ENCODE measurements around the gene PRSS12.

PRSS12 gene

GRCh38 chr4:118356731-118357130 lies 3.9 kb upstream of the PRSS12 start:
- no peak for DNase-seq

- no peak for DNase-seq
Measured at GRCh38 chr4:118356111-118356510, 3.3 kb upstream of the PRSS12 start.

DNA sequence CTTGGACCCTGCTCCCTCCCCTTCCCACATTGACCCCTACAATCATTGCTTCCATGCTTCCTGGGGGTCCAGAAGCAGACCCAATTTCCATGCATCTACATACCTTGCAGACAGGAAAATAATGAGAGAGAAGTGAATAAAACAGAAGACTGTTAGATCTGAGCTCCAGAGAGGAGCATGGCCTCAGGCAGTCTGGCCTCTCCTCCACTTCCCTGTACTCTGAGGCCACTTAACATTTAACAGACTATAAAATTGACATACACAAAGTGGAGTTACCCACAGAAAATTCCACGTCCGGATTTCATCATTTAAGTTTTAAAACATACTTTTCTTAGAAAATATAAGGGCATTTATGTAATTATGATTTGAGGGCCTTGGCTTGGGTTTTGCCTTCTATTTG lies 2.1 kb upstream of the PRSS12 start:
- DNase-seq = no peak

GRCh38 chr4:118353534-118354030 lies 779 bp upstream of the PRSS12 start:
- DNase-seq = no peak

- DNase-seq = no peak
Measured at GRCh38 chr4:118351851-118352827, 664 bp downstream of the PRSS12 start.

- DNase-seq = no peak
Measured at GRCh38 chr4:118350961-118351360, 1.8 kb downstream of the PRSS12 start.

GRCh38 chr4:118348886-118349285 lies 3.9 kb downstream of the PRSS12 start:
- no peak for DNase-seq

- DNase-seq = no peak
Measured at GRCh38 chr4:118346495-118346894, 6.3 kb downstream of the PRSS12 start.

DNA sequence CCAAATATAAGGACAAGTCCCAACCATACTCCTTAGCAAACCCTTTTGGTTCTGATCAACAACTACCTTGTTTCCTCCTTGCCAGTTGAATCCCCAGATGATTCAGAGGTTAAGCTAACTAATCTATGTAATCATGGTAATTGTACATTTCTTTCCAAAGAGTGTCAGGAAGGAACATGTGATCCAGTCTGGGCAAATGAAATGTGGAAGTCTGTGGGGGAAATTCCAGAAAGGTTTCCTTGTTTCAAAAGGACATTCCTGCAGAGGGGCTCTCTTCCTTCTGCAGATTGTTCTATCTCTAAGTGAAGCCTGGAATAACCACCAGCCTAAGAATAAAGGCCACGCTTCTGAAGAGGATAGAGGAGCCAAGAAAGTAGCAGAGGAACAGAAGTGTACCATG lies 7.0 kb downstream of the PRSS12 start:
- DNase-seq = no peak

DNA sequence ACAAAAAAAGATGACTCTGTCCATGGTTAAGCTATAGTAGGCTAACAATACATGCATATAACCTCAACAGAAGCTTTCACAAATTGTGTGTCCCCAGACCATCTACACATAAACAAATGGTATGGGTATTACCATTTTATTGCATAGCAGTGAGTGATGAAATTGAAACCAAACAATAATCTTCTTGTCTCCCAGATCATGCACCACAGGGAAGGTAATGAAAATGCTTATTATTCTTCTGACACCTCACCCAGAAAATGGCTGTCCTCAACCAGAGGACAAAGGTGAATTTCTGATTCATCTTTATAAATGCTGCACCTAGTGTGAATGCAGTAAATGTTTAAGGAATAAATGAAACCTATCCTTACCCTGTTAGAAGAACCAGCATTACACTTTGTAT lies 8.0 kb downstream of the PRSS12 start:
- no peak for DNase-seq

DNA sequence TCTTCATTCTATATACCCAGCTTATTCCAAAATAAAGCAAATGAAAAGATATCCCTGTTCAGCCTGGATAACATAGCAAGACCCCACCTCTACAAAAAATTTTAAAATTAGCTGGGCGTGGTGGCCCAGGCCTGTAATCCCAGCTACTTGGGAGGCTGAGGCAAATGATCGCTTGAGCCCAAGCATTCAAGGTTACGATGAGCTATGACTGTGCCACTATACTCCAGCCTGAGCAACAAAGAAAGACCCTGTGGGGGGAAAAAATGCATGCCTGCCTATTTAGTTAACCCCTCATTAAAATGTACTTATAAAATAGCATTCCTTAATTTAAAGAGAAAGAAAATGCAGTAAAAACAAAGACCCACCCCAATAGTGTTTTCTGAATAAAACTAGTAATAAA lies 9.3 kb downstream of the PRSS12 start:
- DNase-seq = no peak

- DNase-seq = no peak
Measured at GRCh38 chr4:118340109-118340508, 12.7 kb downstream of the PRSS12 start.

GRCh38 chr4:118338981-118339765 lies 13.6 kb downstream of the PRSS12 start:
- DNase-seq = no peak

DNA sequence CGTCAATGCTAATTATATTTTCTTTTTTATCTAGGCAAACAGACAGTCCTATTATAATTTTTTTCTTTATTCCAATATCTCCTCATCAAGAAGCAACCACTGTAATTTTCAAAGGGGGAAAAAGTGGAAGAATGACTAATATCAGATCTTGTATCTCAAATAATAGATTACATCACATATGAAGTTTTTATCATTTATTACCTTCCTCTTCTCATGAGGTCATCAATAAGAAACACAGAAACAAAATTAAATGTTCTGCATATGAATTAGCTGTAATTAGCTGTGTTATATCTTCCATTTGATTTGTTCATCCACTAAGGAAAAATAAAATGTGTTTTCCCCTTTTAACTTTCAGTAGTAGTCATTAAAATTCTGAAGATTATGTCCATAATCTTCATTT lies 14.3 kb downstream of the PRSS12 start:
- no peak for DNase-seq

- DNase-seq = no peak
Measured at GRCh38 chr4:118337954-118338353, 14.8 kb downstream of the PRSS12 start.

GRCh38 chr4:118335774-118336173 lies 17.0 kb downstream of the PRSS12 start:
- DNase-seq = no peak

DNA sequence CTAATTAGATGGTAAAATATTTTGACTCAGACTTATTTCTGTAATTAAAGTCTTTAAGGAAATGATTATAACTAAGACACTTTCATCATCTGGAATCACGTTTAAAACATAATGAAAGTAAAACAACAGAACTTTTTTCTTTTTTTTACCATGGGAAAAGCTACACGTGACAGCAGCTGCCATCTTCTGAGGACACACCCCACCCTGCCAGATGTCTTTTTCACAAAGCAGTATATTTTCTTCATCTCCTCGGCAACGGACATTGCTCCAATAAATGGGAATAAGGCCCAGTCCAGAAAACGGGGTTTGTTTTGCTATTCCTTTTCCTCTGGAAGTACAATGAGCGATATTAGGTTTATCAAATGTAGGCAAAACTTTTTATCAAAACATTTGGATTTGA lies 17.5 kb downstream of the PRSS12 start:
- no peak for DNase-seq

DNA sequence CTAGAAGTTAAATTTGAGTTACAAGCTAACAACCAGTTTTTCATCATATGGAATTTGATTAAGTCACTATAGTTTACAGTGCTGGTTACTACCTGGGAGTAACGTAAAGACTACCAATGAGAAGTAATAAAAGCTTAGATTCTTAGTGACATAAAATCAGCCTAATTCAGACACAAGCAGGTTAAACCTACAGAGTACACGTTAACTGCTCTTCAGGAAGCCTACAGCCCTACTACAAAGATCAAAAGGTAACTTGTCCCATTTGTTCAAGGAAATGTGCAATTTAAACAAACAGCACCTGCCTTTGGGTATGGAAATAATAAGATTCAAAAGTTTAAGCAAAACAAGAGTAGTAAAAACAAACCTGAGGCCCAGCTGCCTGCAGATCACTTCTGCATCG lies 21.5 kb downstream of the PRSS12 start:
- DNase-seq = no peak

DNA sequence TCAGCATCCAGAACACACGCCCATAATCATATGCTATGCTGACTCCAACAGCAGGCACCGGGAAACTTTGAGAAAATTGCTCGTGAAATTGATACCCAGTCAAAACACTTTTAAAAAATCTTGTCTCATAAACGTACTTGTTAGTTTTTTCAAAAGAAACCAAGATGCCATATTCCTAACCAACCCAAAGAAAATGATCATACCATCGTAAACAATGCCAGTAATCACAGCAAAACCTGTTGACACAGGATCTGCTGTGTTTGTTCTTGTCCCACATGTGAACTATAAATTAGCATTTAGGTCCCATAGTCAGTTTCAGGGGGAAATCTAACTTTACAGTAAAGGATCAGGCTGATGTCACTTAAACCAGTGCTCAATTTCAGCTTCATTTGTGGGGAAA lies 23.0 kb downstream of the PRSS12 start:
- DNase-seq = no peak

- no peak for DNase-seq
Measured at GRCh38 chr4:118327554-118328241, 25.1 kb downstream of the PRSS12 start.

DNA sequence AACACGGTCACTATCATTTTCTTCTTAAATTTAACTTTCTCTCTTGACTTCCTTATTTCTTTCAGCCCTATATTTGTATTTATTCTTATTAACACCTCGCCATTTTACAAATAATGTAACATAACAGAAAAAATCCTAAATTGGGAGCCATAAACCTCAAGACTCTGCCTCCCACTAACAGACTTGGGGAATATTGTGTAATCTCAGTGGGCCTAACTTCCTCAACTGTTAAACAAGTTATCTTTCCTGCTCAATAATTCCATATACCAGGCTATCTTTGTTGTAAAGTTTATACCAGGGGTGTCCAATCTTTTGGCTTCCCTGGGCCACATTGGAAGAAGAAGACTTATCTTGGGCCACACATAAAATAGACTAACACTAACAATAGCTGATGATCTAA lies 26.2 kb downstream of the PRSS12 start:
- DNase-seq = no peak

DNA sequence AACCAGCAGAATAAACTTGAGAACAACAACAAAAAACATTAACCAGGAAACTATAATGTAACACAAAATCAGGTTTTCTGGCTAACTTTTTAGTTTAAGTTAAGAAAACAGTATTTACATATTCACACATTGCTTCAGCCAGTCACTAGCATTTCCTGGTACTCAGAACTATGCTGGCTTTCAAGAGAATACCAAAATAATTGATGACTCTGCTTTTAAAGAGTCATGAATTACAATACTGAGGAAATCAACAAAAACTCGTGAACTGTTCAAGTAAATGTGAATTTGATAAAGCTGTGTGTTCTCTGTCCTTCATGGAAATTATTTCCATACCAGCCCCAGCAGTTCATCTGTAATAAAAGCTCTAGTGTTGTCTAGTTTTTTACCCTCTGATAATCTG lies 27.4 kb downstream of the PRSS12 start:
- no peak for DNase-seq

DNA sequence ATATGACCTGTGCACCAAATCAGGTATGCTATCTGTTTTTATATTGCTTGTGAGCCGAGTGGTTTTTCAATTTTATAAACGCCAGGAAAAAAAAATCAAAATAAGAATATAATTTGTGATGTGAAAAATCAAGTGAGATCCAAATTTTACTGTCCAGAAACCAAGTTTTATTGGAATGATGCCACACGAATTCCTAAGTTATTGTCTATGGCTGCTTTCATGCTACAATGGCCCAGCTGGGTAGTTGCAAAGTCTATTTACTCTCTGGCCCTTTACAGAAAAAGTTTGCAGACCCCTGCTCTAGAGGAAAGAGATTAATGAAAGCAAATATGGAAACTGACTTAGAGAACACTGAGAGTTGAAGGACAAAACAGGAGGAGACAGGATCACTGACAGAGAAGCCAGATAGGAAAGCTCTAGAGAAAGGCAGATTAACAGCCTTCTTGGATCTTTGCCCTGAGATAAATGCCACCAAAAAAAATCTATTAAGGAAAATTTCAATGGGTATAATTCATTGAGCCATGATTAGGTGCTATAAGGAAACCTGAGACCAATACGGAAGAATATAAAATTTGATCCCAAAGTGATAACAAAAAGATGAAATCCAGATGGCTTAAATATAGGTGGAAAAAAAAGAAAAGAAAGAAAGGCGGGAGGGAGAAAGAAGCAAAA lies 29.8 kb downstream of the PRSS12 start:
- no peak for DNase-seq
